Mesenchymal stem cell (in vitro differentiated cells and primary cell): ENCODE data around the gene MAP3K20.
A peak's percentile ranks its signal among the peaks of the same experiment; 100 is the strongest.

Source experiments
- DNase-seq: peaks from one replicate; pipeline ENCODE4 v3.0.0-alpha.2; 2013
- H2AFZ ChIP-seq: one replicate; pipeline ENCODE4 v1.6.1; 2013; ENCODE audit warnings: low read depth, mild to moderate bottlenecking, control low read depth, inconsistent platforms, low read length, moderate library complexity
- H2AK5ac ChIP-seq: 2 replicates; pipeline ENCODE4 v1.6.1; 2013; ENCODE audit warnings: low read length, moderate library complexity, mild to moderate bottlenecking, inconsistent platforms; ENCODE audit not compliant: severe bottlenecking
- H2BK120ac ChIP-seq: one replicate; pipeline ENCODE4 v1.6.1; 2013; ENCODE audit warnings: low read depth, mild to moderate bottlenecking, inconsistent platforms, low read length, moderate library complexity
- H2BK12ac ChIP-seq, 2 experiments: one replicate each; pipeline ENCODE4 v1.6.1; 2013; ENCODE audit warnings: inconsistent platforms in 2 of 2, low read length in 2 of 2, mild to moderate bottlenecking in 2 of 2, moderate library complexity in 2 of 2, control low read depth in 1 of 2
- H2BK15ac ChIP-seq: one replicate; pipeline ENCODE4 v1.6.1; 2013; ENCODE audit warnings: mild to moderate bottlenecking, low read depth, inconsistent platforms; ENCODE audit not compliant: poor library complexity, severe bottlenecking
- H2BK5ac ChIP-seq: 2 replicates; pipeline ENCODE4 v1.6.1; 2013; ENCODE audit warnings: low read depth, mild to moderate bottlenecking, low read length, control low read depth, inconsistent platforms; ENCODE audit not compliant: poor library complexity, severe bottlenecking
- H3K14ac ChIP-seq, 2 experiments: one replicate each; pipeline ENCODE4 v1.6.1; 2013; ENCODE audit warnings: inconsistent platforms in 2 of 2, low read length in 2 of 2, control low read depth in 1 of 2, mild to moderate bottlenecking in 1 of 2, moderate library complexity in 1 of 2
- H3K18ac ChIP-seq, 2 experiments: one replicate each; pipeline ENCODE4 v1.6.1; 2013; ENCODE audit warnings: inconsistent platforms in 2 of 2, low read length in 2 of 2, control low read depth in 1 of 2, low read depth in 1 of 2, mild to moderate bottlenecking in 1 of 2
- H3K23ac ChIP-seq, 2 experiments: one replicate each; pipeline ENCODE4 v1.6.1; 2013; ENCODE audit warnings: inconsistent platforms in 2 of 2, low read length in 2 of 2, mild to moderate bottlenecking in 2 of 2, moderate library complexity in 2 of 2, control low read depth in 1 of 2
- H3K27ac ChIP-seq: 2 replicates; pipeline ENCODE4 v1.5.1; 2013; ENCODE audit warnings: mild to moderate bottlenecking, moderate library complexity, low read length, control low read depth, inconsistent platforms; ENCODE audit not compliant: poor library complexity, severe bottlenecking
- H3K27me3 ChIP-seq, 2 experiments: 2 replicates each; pipeline versions ENCODE4 v1.6.1 to v1.7.0; 2013; ENCODE audit warnings: low read length in 2 of 2, mild to moderate bottlenecking in 2 of 2, moderate library complexity in 2 of 2, control low read depth in 1 of 2, inconsistent platforms in 1 of 2; ENCODE audit not compliant: control insufficient read depth in 1 of 2, insufficient read depth in 1 of 2
- H3K36me3 ChIP-seq, 2 experiments: 2 replicates each; pipeline versions ENCODE4 v1.6.1 to v1.7.0; 2013; ENCODE audit warnings: low read length in 2 of 2, control low read depth in 1 of 2, inconsistent platforms in 1 of 2, low read depth in 1 of 2, mild to moderate bottlenecking in 1 of 2; ENCODE audit not compliant: insufficient read depth in 2 of 2, control insufficient read depth in 1 of 2
- H3K4ac ChIP-seq, 2 experiments: one replicate each; pipeline ENCODE4 v1.6.1; 2013; ENCODE audit warnings: inconsistent platforms in 2 of 2, low read length in 2 of 2, mild to moderate bottlenecking in 2 of 2, moderate library complexity in 2 of 2, control low read depth in 1 of 2, low read depth in 1 of 2
- H3K4me1 ChIP-seq: 2 replicates; pipeline ENCODE4 v1.6.1; 2013; ENCODE audit warnings: low read depth, low read length, control low read depth; ENCODE audit not compliant: control insufficient read depth, insufficient read depth
- H3K4me2 ChIP-seq: 2 replicates; pipeline ENCODE4 v1.6.1; 2013; ENCODE audit warnings: low read length, mild to moderate bottlenecking, inconsistent platforms; ENCODE audit not compliant: poor library complexity, severe bottlenecking
- H3K4me3 ChIP-seq, 2 experiments: 2 replicates each; pipeline versions ENCODE4 v1.5.1 to v1.7.0; 2013; ENCODE audit warnings: low read length in 2 of 2, mild to moderate bottlenecking in 2 of 2, control low read depth in 1 of 2, low read depth in 1 of 2; ENCODE audit not compliant: insufficient read depth in 1 of 2
- H3K79me1 ChIP-seq: replicated peaks from 2 replicates; pipeline ENCODE4 v1.6.1; 2013; ENCODE audit warnings: mild to moderate bottlenecking, control low read depth, low read length, inconsistent platforms; ENCODE audit not compliant: poor library complexity, severe bottlenecking
- H3K9ac ChIP-seq: 2 replicates; pipeline ENCODE4 v1.7.0; 2013; ENCODE audit warnings: mild to moderate bottlenecking, low read length, moderate library complexity
- H3K9me3 ChIP-seq: 2 replicates; pipeline ENCODE4 v1.7.0; 2013; ENCODE audit warnings: mild to moderate bottlenecking, low read length; ENCODE audit not compliant: control insufficient read depth
- H4K8ac ChIP-seq: one replicate; pipeline ENCODE4 v1.6.1; 2013; ENCODE audit warnings: inconsistent platforms, mild to moderate bottlenecking, low read length, moderate library complexity
- H4K91ac ChIP-seq: one replicate; pipeline ENCODE4 v1.6.1; 2013; ENCODE audit warnings: mild to moderate bottlenecking, low read length, inconsistent platforms
- WGBS: methylation state at CpG from one replicate; pipeline ENCODE4 v1.1.7; 2013; ENCODE audit warnings: mixed read lengths; 5-methylcytosine and 5-hydroxymethylcytosine counted together

Gene MAP3K20

DNA sequence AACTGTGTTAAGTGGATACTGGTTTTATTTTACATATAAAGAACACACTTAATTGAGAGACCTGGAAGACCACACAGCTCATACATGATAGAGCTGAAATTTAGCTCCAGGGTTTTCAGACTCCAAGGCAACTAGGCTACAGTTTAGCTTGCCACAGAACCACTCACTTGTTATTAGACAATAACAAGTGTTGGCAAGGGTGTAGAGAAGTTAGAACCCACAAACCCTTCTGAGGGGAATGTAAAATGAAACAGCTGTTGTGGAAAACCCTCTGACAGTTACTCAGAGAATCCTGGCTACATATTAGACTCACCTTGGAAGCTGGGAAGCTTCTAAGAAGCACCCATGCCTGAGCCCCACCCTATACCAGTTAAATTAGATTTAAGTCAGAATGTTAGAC, 75.3 kb downstream of the MAP3K20 start:
- Histone ChIP-seq H3K27me3 (no peaks in the 10 kb centered on the region), H3K4ac (no peak overlapping the region), H3K79me1 (peaks cover 8% of the 10 kb centered on the region), H2AFZ (no peak overlapping the region), H3K23ac (no peak overlapping the region), H4K8ac (no peak overlapping the region), H3K36me3 (peaks cover 0 to 3% of the 10 kb centered on the region in 2 experiments), H3K18ac (no peak overlapping the region), H3K9ac (no peak overlapping the region), H2BK12ac (no peak overlapping the region), H2BK15ac (no peak overlapping the region), H2BK5ac (no peak overlapping the region), H2AK5ac (no peak overlapping the region), H3K4me1 (no peaks in the 10 kb centered on the region), H3K14ac (no peak overlapping the region), H3K4me2 (no peak overlapping the region), H3K9me3 (no peaks in the 10 kb centered on the region), H3K4me3 (no peak overlapping the region), H3K27ac (peak overlapping the region; percentile 21), H4K91ac (no peak overlapping the region), H2BK120ac (no peak overlapping the region)
- no peak for DNase-seq

DNA sequence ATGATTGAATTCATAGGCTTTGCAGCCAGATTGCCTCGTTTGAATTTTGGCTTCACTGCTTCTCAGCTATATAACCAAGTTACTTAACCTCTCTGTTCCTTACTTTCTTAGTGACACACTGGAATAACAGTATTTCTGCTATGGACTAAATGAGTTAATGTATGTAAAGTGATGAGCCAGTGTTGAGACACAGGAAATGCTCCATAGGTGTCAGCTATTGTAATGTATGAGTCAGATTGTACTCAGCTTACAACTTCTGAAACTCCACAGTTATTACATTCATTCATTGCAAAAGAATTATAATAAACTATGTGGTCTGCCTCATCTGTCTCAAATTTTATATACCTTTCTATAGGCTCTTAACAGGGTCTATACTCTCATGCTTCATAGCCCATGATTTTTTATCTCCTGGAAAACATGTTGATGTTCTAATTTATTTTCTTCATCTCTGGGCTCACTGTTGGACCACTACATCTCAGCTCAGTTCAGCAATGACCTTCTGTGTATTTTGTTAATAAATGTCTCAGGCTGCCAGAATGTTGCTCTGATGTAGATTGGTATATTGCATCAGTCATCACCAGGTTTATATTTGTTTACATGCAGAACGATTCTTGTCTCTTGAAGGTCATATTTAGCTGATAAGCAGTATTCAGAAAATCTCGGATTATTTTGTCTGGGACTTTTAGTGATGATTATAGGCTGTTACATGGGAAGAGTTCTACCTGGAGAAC, 76.2 kb downstream of the MAP3K20 start:
- H3K9ac ChIP-seq = peak overlapping the region; percentile 29
- H3K9me3 ChIP-seq = peaks cover 7% of the 10 kb centered on the region
- no peak overlapping the region for H4K8ac ChIP-seq
- H2BK120ac ChIP-seq = no peak overlapping the region
- 8% methylated on average over 3 of the region's 3 CpGs for WGBS
- no peak overlapping the region for H2BK15ac ChIP-seq
- H3K36me3 ChIP-seq = peaks cover 4 to 7% of the 10 kb centered on the region in 2 experiments
- H2BK12ac ChIP-seq = no peak overlapping the region
- no peak overlapping the region for H2BK5ac ChIP-seq
- H3K27ac ChIP-seq = peak overlapping the region; percentile 60
- H3K14ac ChIP-seq = no peak overlapping the region
- H4K91ac ChIP-seq = no peak overlapping the region
- H3K4me2 ChIP-seq = no peak overlapping the region
- H3K27me3 ChIP-seq = no peaks in the 10 kb centered on the region
- no peak overlapping the region for H2AFZ ChIP-seq
- H3K4ac ChIP-seq = no peak overlapping the region
- no peak overlapping the region for H3K23ac ChIP-seq
- no peak overlapping the region for H3K4me3 ChIP-seq
- no peak overlapping the region for H2AK5ac ChIP-seq
- no peak overlapping the region for H3K18ac ChIP-seq
- peak; percentile 73 for DNase-seq
- no peaks in the 10 kb centered on the region for H3K4me1 ChIP-seq
- H3K79me1 ChIP-seq = peaks cover 14% of the 10 kb centered on the region

DNA sequence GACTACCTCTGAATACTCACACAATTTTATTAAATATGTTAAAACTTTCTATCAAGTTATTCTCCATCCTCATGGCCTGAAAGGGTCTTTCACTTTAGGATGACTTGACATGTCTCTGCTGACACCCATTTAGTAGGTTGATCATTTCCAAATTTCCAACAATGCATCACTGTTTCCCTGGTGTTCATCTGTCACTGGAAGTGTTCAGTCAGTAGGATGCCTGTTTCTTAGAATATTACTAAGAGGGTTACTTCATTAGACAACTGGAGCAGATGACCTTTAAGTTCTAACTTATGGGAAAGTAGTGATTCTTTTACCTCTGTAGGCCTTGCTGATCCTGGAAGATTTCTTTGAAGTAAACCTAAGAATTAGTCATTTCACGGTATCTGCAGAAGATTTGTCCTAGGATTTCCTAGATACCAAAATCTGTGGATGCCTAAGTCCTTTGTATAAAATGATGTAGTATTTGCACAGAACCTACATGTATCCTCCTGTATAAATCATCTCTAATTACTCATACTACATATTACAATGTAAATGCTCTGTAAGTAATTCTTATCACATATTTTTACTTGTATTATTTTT, 77.7 kb downstream of the MAP3K20 start:
- peaks cover 12% of the 10 kb centered on the region for H3K79me1 ChIP-seq
- no peak overlapping the region for H4K8ac ChIP-seq
- no CpG with 5 or more reads among the region's 1 CpG for WGBS

DNA sequence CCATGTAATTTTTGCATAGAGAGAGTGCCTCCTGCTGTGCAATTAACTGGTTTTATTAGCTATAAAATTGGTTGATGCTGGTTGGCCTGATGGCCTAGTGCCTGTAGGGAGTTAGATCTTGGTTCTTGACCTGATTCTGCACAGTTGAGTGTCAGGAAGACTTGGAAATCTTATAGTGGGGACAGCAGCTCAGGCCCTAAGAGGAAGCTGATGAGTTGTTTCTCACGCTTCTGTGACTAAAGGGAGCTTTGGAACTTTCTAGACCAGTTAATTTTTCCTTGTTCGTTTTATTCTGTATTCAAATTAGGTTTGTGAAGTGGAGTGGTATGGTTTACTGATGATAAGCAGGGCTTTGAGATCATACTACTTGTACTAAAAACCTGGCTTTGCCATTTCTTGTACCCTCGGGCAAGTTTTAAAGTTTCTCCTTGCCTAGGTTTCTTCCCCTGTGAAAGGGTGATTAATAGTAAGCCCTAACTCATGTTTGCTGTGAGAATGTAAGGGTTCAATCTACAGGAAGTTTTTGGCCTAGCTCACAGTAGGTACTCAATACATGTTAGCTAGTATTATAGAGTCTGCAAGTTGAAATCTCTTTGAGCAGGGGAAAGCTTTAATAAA, 82.1 kb downstream of the MAP3K20 start:
- Histone ChIP-seq H3K27me3 (no peaks in the 10 kb centered on the region), H3K23ac (no peak overlapping the region), H2AK5ac (no peak overlapping the region), H2BK15ac (no peak overlapping the region), H3K14ac (no peak overlapping the region), H3K36me3 (peaks cover 4 to 8% of the 10 kb centered on the region in 2 experiments), H2BK12ac (no peak overlapping the region), H3K4me3 (no peak overlapping the region), H3K27ac (no peak overlapping the region), H2BK5ac (no peak overlapping the region), H2AFZ (no peak overlapping the region), H3K4me1 (peaks cover 1% of the 10 kb centered on the region), H4K8ac (no peak overlapping the region), H3K79me1 (peaks cover 17% of the 10 kb centered on the region), H3K4me2 (no peak overlapping the region), H3K4ac (no peak overlapping the region), H3K18ac (no peak overlapping the region), H4K91ac (no peak overlapping the region), H3K9me3 (peaks cover 7% of the 10 kb centered on the region), H2BK120ac (no peak overlapping the region), H3K9ac (no peak overlapping the region)
- DNase-seq = no peak
- 98% methylated on average over 3 of the region's 3 CpGs for WGBS

More for the DNA sequence above, 77.7 kb downstream of the MAP3K20 start:
- no peak overlapping the region for H3K4ac ChIP-seq
- H3K4me2 ChIP-seq = no peak overlapping the region
- H3K27ac ChIP-seq = no peak overlapping the region
- no peak overlapping the region for H3K23ac ChIP-seq
- H2BK12ac ChIP-seq = no peak overlapping the region
- H2BK120ac ChIP-seq = no peak overlapping the region
- H3K9ac ChIP-seq = no peak overlapping the region
- H3K27me3 ChIP-seq = no peaks in the 10 kb centered on the region
- H3K9me3 ChIP-seq = peaks cover 7% of the 10 kb centered on the region
- H3K36me3 ChIP-seq = peaks cover 4 to 8% of the 10 kb centered on the region in 2 experiments
- no peak overlapping the region for H2AK5ac ChIP-seq
- no peak overlapping the region for H3K4me3 ChIP-seq
- H4K91ac ChIP-seq = no peak overlapping the region
- DNase-seq = no peak
- no peak overlapping the region for H2BK5ac ChIP-seq
- H3K4me1 ChIP-seq = no peaks in the 10 kb centered on the region
- no peak overlapping the region for H2AFZ ChIP-seq
- H2BK15ac ChIP-seq = no peak overlapping the region
- H3K14ac ChIP-seq = no peak overlapping the region
- H3K18ac ChIP-seq = no peak overlapping the region
